K562 (cell line): ENCODE measurements around the gene CFAP221. TPM values are rescaled to one million over a fixed set of nuclear protein-coding genes. Genes with fewer than 3 reads are reported as not detected.

ENCODE experiments used
- ATAC-seq: fragments of 200-7000 bp; cut with Tn5 transposase; 3 replicates; pipeline ENCODE4 v1.9.1; 2020; ENCODE audit warnings: moderate library complexity
- BruUV-seq: library from RNA; stranded (reverse); fragments of 400-500 nt; replicated peaks from 2 replicates; lab custom pipeline; 2021; lab: Mats Ljungman, UMichigan
- CTCF ChIA-PET: fragments of 300-600 bp; formaldehyde crosslinking; extraction: SDS; loops from one replicate; lab custom pipeline; 2021; ENCODE audit warnings: low intra/inter-chr PET ratio; lab: Yijun Ruan, JAX
- POLR2A ChIA-PET: fragments of 300-600, 350-650 bp; sonication (Branson Sonifier 250); formaldehyde crosslinking; extraction: SDS; loops from one replicate; lab custom pipeline; 2021; ENCODE audit warnings: antibody characterized with exemption, inconsistent platforms; lab: Yijun Ruan, JAX
- DNase-seq, 4 experiments: peaks; one replicate each; pipeline versions ENCODE4 v3.0.0 to v3.0.0-alpha.2; 2011 to 2018; ENCODE audit warnings: low spot score in 3 of 4, mixed read lengths in 3 of 4; ENCODE audit errors: extremely low read depth in 1 of 4
- FAIRE-seq: peaks from 2 replicates; lab custom pipeline; 2011; peaks lifted over from hg19 to GRCh38; lab: Jason Lieb, UNC
- H2AFZ ChIP-seq: 2 replicates; pipeline ENCODE4 v1.6.0; 2011; ENCODE audit warnings: low read depth, low read length, control low read depth, inconsistent platforms
- H3K27ac ChIP-seq: fragments of 200-600 bp; 3 replicates; pipeline ENCODE4 v1.8.0; 2011; ENCODE audit warnings: low read depth, mild to moderate bottlenecking, control low read depth, inconsistent platforms, low read length, moderate library complexity, mixed read lengths; ENCODE audit errors: extremely low read depth
- H3K27me3 ChIP-seq, 2 experiments: fragments of 300-600 bp in 1 of 2; 2 replicates in 1 of 2; 3 replicates in 1 of 2; pipeline versions ENCODE4 v1.6.0 to v1.8.0; 2011; ENCODE audit warnings: inconsistent platforms in 2 of 2, low read length in 2 of 2, mild to moderate bottlenecking in 1 of 2, mixed read lengths in 1 of 2, moderate library complexity in 1 of 2; ENCODE audit not compliant: control insufficient read depth in 2 of 2, insufficient read depth in 2 of 2
- H3K36me3 ChIP-seq: fragments of 300-600 bp; 3 replicates; pipeline ENCODE4 v1.8.0; 2011; ENCODE audit warnings: mild to moderate bottlenecking, low read length, inconsistent platforms; ENCODE audit not compliant: control insufficient read depth, insufficient read depth
- H3K4me1 ChIP-seq, 2 experiments: fragments of 200-600 bp in 1 of 2; replicated peaks in 1 of 2; 2 replicates in 1 of 2; 3 replicates in 1 of 2; pipeline versions ENCODE4 v1.5.1 to v1.8.0; 2011; ENCODE audit warnings: inconsistent platforms in 2 of 2, low read length in 2 of 2, mild to moderate bottlenecking in 1 of 2, mixed read lengths in 1 of 2, moderate library complexity in 1 of 2; ENCODE audit not compliant: control insufficient read depth in 2 of 2, insufficient read depth in 2 of 2
- H3K4me2 ChIP-seq: 2 replicates; pipeline ENCODE4 v1.6.1; 2011; ENCODE audit warnings: low read length, control low read depth, inconsistent platforms, mixed read lengths; ENCODE audit not compliant: insufficient read depth
- H3K4me3 ChIP-seq: fragments of 200-600 bp; sonication (generic), shearing (Covaris generic); 2 replicates; pipeline ENCODE4 v1.5.1; 2016; ENCODE audit warnings: control low read depth, inconsistent platforms
- H3K79me2 ChIP-seq: fragments of 200-600 bp; 3 replicates; pipeline ENCODE4 v1.8.0; 2011; ENCODE audit warnings: low read length, inconsistent platforms; ENCODE audit not compliant: control insufficient read depth, insufficient read depth
- H3K9ac ChIP-seq, 2 experiments: 2 replicates each; pipeline versions ENCODE4 v1.6.0 to v1.6.1; 2011; ENCODE audit warnings: low read depth in 2 of 2, low read length in 2 of 2, control low read depth in 1 of 2, inconsistent platforms in 1 of 2, mild to moderate bottlenecking in 1 of 2, mixed read lengths in 1 of 2; ENCODE audit not compliant: insufficient read depth in 1 of 2
- H3K9me1 ChIP-seq: one replicate; pipeline ENCODE4 v1.6.0; 2011; ENCODE audit warnings: inconsistent platforms, mild to moderate bottlenecking, low read length, moderate library complexity; ENCODE audit not compliant: control insufficient read depth, insufficient read depth
- H3K9me3 ChIP-seq: replicated peaks from 2 replicates; pipeline ENCODE4 v1.5.1; 2011; ENCODE audit warnings: low read depth, low read length, inconsistent platforms; ENCODE audit not compliant: control insufficient read depth, insufficient read depth
- H4K20me1 ChIP-seq: replicated peaks from 2 replicates; pipeline ENCODE4 v1.6.1; 2011; ENCODE audit warnings: low read length, inconsistent platforms, mixed read lengths; ENCODE audit not compliant: control insufficient read depth, insufficient read depth
- EZH2 ChIP-seq: IDR thresholded peaks from 2 replicates; pipeline ENCODE4 v1.6.1; 2012; ENCODE audit warnings: low read depth, mild to moderate bottlenecking, inconsistent platforms, low read length, borderline replicate concordance
- MCM5 ChIP-seq: fragments of 450-650 bp; IDR thresholded peaks from 2 replicates; pipeline ENCODE4 v1.6.1; 2016; ENCODE audit warnings: low read depth
- MCM7 ChIP-seq, 2 experiments: fragments of 450-650 bp; IDR thresholded peaks; 2 replicates each; pipeline ENCODE4 v1.6.1; 2016 to 2018
- RCOR1 ChIP-seq, 2 experiments: IDR thresholded peaks; 2 replicates each; pipeline ENCODE4 v1.6.1; 2012; ENCODE audit warnings: low read depth in 2 of 2, low read length in 2 of 2, borderline replicate concordance in 1 of 2, improper control_type of control experiment in 1 of 2
- SIRT6 ChIP-seq: IDR thresholded peaks from one replicate; pipeline ENCODE4 v1.6.1; 2012; ENCODE audit warnings: low read depth, mild to moderate bottlenecking, control low read depth, inconsistent platforms, low read length, moderate library complexity
- ZKSCAN8 ChIP-seq: fragments of 200-800 bp; sonication (Bioruptor generic); IDR thresholded peaks from 2 replicates; pipeline ENCODE4 v1.6.1; 2016; ENCODE audit warnings: missing genetic modification characterization, missing compliant biosample characterization
- ZNF133 ChIP-seq: fragments of 250-450 bp; sonication (Bioruptor Pico); IDR thresholded peaks from 2 replicates; pipeline ENCODE4 v1.4.0; 2020; ENCODE audit warnings: mild to moderate bottlenecking
- ZNF445 ChIP-seq: fragments of 250-450 bp; sonication (Bioruptor Pico); IDR thresholded peaks from 2 replicates; pipeline ENCODE4 v1.4.0; 2020; ENCODE audit warnings: low read depth, mild to moderate bottlenecking, moderate library complexity
- WGBS: fragments of 100-300 bp; shearing (Covaris generic); methylation state at CpG from one replicate; pipeline ENCODE4 v1.1.6; 2016; ENCODE audit warnings: low coverage, mixed read lengths; ENCODE audit not compliant: insufficient coverage; ENCODE audit errors: missing lambda C conversion rate; 5-methylcytosine and 5-hydroxymethylcytosine counted together
- in situ Hi-C: fragments of 300-500 bp; cut with MboI; formaldehyde crosslinking; loops from 4 replicates; pipeline ENCODE4 v1.15.0; 2018; ENCODE audit warnings: inconsistent platforms, mixed read lengths
- intact Hi-C: fragments of 100-400 bp; cut with micrococcal nuclease; formaldehyde crosslinking; loops from 2 replicates; pipeline ENCODE4 v1.14.2; 2022
- polyA plus RNA-seq, 8 experiments: library from polyadenylated mRNA; depleted of rRNA in 4 of 8; stranded (reverse) in 5 of 8; unstranded in 3 of 8; fragments of >200 nt; fragmentation: Nextera tagmentation in 2 of 8; fragmentation: Illumina TruSeq in 1 of 8; extraction: Ambion mirVana in 2 of 8; extraction: Trizol in 1 of 8; gene quantifications; 2 replicates each; pipeline versions ENCODE4 v1.2.1 to v1.2.3, GENCODE V29; 2011 to 2014; ENCODE audit warnings: inconsistent platforms in 1 of 8, missing spikeins in 1 of 8
- total RNA-seq, 7 experiments: library from RNA; depleted of rRNA in 6 of 7; stranded (reverse); fragments of >200 nt in 6 of 7; fragmentation: Illumina TruSeq in 2 of 7; extraction: Trizol in 2 of 7; gene quantifications; 2 replicates each; pipeline versions ENCODE4 v1.2.1 to v1.2.3, GENCODE V29; 2011 to 2021; ENCODE audit warnings: low replicate concordance in 1 of 7
- TF ChIP-seq, protein P1 (sequence below): IDR thresholded peaks from 3 replicates; pipeline ENCODE4 v1.6.1; 2011; ENCODE audit warnings: borderline replicate concordance, mild to moderate bottlenecking; ENCODE audit not compliant: insufficient read length, insufficient read depth

CFAP221 gene
- total and polyA plus RNA-seq, 9 of the 15 experiments (the other 6 are each of a cell fraction or from before 2014, with no cell fraction given): 0.09 to 1.4 (median 0.65) TPM

DNA sequence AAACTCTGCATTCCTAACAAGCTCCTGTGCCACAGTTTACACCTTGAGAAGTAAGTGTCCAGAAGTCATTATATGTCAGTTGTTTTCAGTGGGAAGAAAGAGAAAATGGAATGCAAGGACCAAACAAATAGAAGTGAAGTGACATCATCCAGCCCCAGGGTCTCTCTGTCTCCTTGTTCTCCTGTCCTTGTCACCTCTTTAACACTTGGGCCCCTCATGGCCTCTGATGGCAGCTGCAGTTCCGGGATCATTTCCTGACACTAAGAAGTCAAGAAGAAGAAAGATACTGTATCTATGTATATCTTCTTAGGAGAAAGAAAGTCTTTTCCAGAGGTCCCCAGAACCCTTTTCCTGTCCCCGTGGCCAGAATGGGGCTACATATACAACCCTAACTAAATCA, 2.8 kb upstream of the CFAP221 start:
- no peak overlapping the region for H3K27ac ChIP-seq
- in situ Hi-C loops: no loop called here
- ATAC-seq (no peak), FAIRE-seq (no peak), DNase-seq (peak in 1 of 4 experiments; percentile 9)
- 51% methylated on average over 2 of the region's 2 CpGs for WGBS
- H3K79me2 ChIP-seq: no peaks in the 10 kb centered on the region
- no peaks in the 10 kb centered on the region for H3K9me1 ChIP-seq
- no peaks in the 10 kb centered on the region; a peak in 1 of 5 replicates for H3K27me3 ChIP-seq
- H3K9ac ChIP-seq: no peak overlapping the region
- POLR2A ChIA-PET: interaction anchor here (1.0 kb wide), 1 partner anchor 10 kb away, joined by 4 read pairs; no protein-coding TSS in a partner anchor
- H4K20me1 ChIP-seq: 0 out of 2 replicates have a peak, but pooled peaks cover 3% of the 10 kb centered on the region
- TF ChIP-seq EZH2: no peak
- no peak for TF ChIP-seq ZNF133 (CRISPR knock-in tag)
- TF ChIP-seq ZNF445 (CRISPR knock-in tag): no peak
- TF ChIP-seq RCOR1 (IDR thresholded peaks at IDR 0.05; ENCODE audit: borderline replicate concordance in 1 of 2, low read depth in 2 of 2, low read length in 2 of 2): no peak
- TF ChIP-seq ZKSCAN8 (CRISPR knock-in tag): no peak
- TF ChIP-seq, protein P1, sequence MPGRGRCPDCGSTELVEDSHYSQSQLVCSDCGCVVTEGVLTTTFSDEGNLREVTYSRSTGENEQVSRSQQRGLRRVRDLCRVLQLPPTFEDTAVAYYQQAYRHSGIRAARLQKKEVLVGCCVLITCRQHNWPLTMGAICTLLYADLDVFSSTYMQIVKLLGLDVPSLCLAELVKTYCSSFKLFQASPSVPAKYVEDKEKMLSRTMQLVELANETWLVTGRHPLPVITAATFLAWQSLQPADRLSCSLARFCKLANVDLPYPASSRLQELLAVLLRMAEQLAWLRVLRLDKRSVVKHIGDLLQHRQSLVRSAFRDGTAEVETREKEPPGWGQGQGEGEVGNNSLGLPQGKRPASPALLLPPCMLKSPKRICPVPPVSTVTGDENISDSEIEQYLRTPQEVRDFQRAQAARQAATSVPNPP: no peak
- TF ChIP-seq MCM5: no peak
- no peak for TF ChIP-seq SIRT6
- TF ChIP-seq MCM7 (IDR thresholded peaks at IDR 0.05): no peak
- intact Hi-C loops: no loop called here
- no peaks in the 10 kb centered on the region for H3K9me3 ChIP-seq
- no peak overlapping the region for H3K4me2 ChIP-seq
- H3K4me1 ChIP-seq: peaks cover 18 to 27% of the 10 kb centered on the region in 2 experiments
- H3K36me3 ChIP-seq: no peaks in the 10 kb centered on the region
- CTCF ChIA-PET: no interaction called here
- BruUV-seq: no TSS peak
- H3K4me3 ChIP-seq: no peak overlapping the region
- H2AFZ ChIP-seq: peak overlapping the region; percentile 84
